Stimulated activated memory B cell treated with anti-CD40 and anti-IgM and Interleukin-4, amounts not matched to agents 10 μg/mL and 1 μg/mL and 100 μg/mL, for 72 hours (primary cell): ENCODE measurements around the gene CD8B2.
A peak's percentile ranks its signal among the peaks of the same experiment; 100 is the strongest.
"Not testable (repeated sequence)": the region's sequence is repeated elsewhere in the genome, so short reads cannot be mapped to it uniquely, and the experiment has no call there.

ENCODE experiments used
- ATAC-seq: fragments of 150-1000 bp; cut with Tn5 transposase; 2 replicates; pipeline ENCODE4 v1.10.0; 2021
- H3K27ac Mint-ChIP-seq: one replicate; pipeline ENCODE4 v1.8.0; 2022; ENCODE audit warnings: mild to moderate bottlenecking, mixed read lengths
- H3K27me3 Mint-ChIP-seq: one replicate; pipeline ENCODE4 v1.8.0; 2022; ENCODE audit warnings: mixed read lengths
- H3K36me3 Mint-ChIP-seq: one replicate; pipeline ENCODE4 v1.8.0; 2022; ENCODE audit warnings: mixed read lengths
- H3K4me1 Mint-ChIP-seq: one replicate; pipeline ENCODE4 v1.8.0; 2022; ENCODE audit warnings: mixed read lengths
- H3K4me3 Mint-ChIP-seq: one replicate; pipeline ENCODE4 v1.8.0; 2022; ENCODE audit warnings: mild to moderate bottlenecking, moderate library complexity, mixed read lengths
- H3K9me3 Mint-ChIP-seq: one replicate; pipeline ENCODE4 v1.8.0; 2022; ENCODE audit warnings: mixed read lengths

Gene CD8B2

GRCh38 chr2:106486551-106487385, at the start of gene CD8B2:
Gene CD8B2, plus strand, starts transcription at chr2:106487364. Its CDS starts 63 bp downstream, at chr2:106487427.
- not testable (repeated sequence) for H3K4me1 Mint-ChIP-seq

GRCh38 chr2:106461882-106462281, 25.3 kb upstream of the CD8B2 start:
- H3K27ac Mint-ChIP-seq, ATAC-seq, H3K4me1 Mint-ChIP-seq, H3K36me3 Mint-ChIP-seq, H3K9me3 Mint-ChIP-seq, H3K4me3 Mint-ChIP-seq, H3K27me3 Mint-ChIP-seq: not testable (repeated sequence)

More at GRCh38 chr2:106486551-106487385, at the start of gene CD8B2:
- H3K4me3 Mint-ChIP-seq, H3K9me3 Mint-ChIP-seq, H3K27me3 Mint-ChIP-seq, H3K36me3 Mint-ChIP-seq, H3K27ac Mint-ChIP-seq: not testable (repeated sequence)
- peak; percentile 3 for ATAC-seq

- not testable (repeated sequence) for H3K36me3 Mint-ChIP-seq, H3K4me3 Mint-ChIP-seq, ATAC-seq, H3K4me1 Mint-ChIP-seq, H3K9me3 Mint-ChIP-seq, H3K27me3 Mint-ChIP-seq, H3K27ac Mint-ChIP-seq
Observed at GRCh38 chr2:106467516-106467915, 19.6 kb upstream of the CD8B2 start.

GRCh38 chr2:106468107-106468506, 19.1 kb upstream of the CD8B2 start, which contains the start of gene RGPD3:
Gene RGPD3, minus strand, starts transcription at chr2:106468413. Its CDS starts 125 bp downstream, at chr2:106468288.
- H3K9me3 Mint-ChIP-seq, H3K36me3 Mint-ChIP-seq, H3K27ac Mint-ChIP-seq, H3K4me3 Mint-ChIP-seq, ATAC-seq, H3K27me3 Mint-ChIP-seq, H3K4me1 Mint-ChIP-seq: not testable (repeated sequence)

GRCh38 chr2:106470658-106471057, 16.5 kb upstream of the CD8B2 start:
- not testable (repeated sequence) for H3K4me3 Mint-ChIP-seq, ATAC-seq, H3K27ac Mint-ChIP-seq, H3K4me1 Mint-ChIP-seq, H3K9me3 Mint-ChIP-seq, H3K36me3 Mint-ChIP-seq, H3K27me3 Mint-ChIP-seq

- H3K36me3 Mint-ChIP-seq, ATAC-seq, H3K4me3 Mint-ChIP-seq, H3K9me3 Mint-ChIP-seq, H3K4me1 Mint-ChIP-seq, H3K27me3 Mint-ChIP-seq, H3K27ac Mint-ChIP-seq: not testable (repeated sequence)
Observed at GRCh38 chr2:106477647-106478046, 9.5 kb upstream of the CD8B2 start.

GRCh38 chr2:106479563-106479962, 7.6 kb upstream of the CD8B2 start:
- H3K27ac Mint-ChIP-seq, H3K4me3 Mint-ChIP-seq, H3K4me1 Mint-ChIP-seq, H3K27me3 Mint-ChIP-seq, H3K9me3 Mint-ChIP-seq, ATAC-seq, H3K36me3 Mint-ChIP-seq: not testable (repeated sequence)

GRCh38 chr2:106487386-106488191, 425 bp downstream of the CD8B2 start:
- not testable (repeated sequence) for H3K4me1 Mint-ChIP-seq, H3K36me3 Mint-ChIP-seq, H3K4me3 Mint-ChIP-seq, H3K27ac Mint-ChIP-seq, H3K9me3 Mint-ChIP-seq, H3K27me3 Mint-ChIP-seq, ATAC-seq

GRCh38 chr2:106489701-106490100, 2.5 kb downstream of the CD8B2 start:
- ATAC-seq, H3K4me1 Mint-ChIP-seq, H3K27me3 Mint-ChIP-seq, H3K4me3 Mint-ChIP-seq, H3K9me3 Mint-ChIP-seq, H3K27ac Mint-ChIP-seq, H3K36me3 Mint-ChIP-seq: not testable (repeated sequence)

- H3K36me3 Mint-ChIP-seq, ATAC-seq, H3K4me1 Mint-ChIP-seq: not testable (repeated sequence)
Observed at GRCh38 chr2:106492399-106492798, 5.2 kb downstream of the CD8B2 start.

GRCh38 chr2:106492913-106493312, 5.7 kb downstream of the CD8B2 start:
- not testable (repeated sequence) for H3K4me3 Mint-ChIP-seq, H3K36me3 Mint-ChIP-seq, H3K9me3 Mint-ChIP-seq, H3K4me1 Mint-ChIP-seq, ATAC-seq, H3K27me3 Mint-ChIP-seq, H3K27ac Mint-ChIP-seq

More at GRCh38 chr2:106492399-106492798, 5.2 kb downstream of the CD8B2 start:
- not testable (repeated sequence) for H3K27ac Mint-ChIP-seq, H3K4me3 Mint-ChIP-seq, H3K9me3 Mint-ChIP-seq, H3K27me3 Mint-ChIP-seq

- not testable (repeated sequence) for H3K9me3 Mint-ChIP-seq, H3K4me1 Mint-ChIP-seq, H3K27me3 Mint-ChIP-seq, H3K27ac Mint-ChIP-seq, ATAC-seq, H3K4me3 Mint-ChIP-seq, H3K36me3 Mint-ChIP-seq
Observed at GRCh38 chr2:106498549-106498948, 11.4 kb downstream of the CD8B2 start.

- not testable (repeated sequence) for H3K27me3 Mint-ChIP-seq, H3K36me3 Mint-ChIP-seq, H3K27ac Mint-ChIP-seq, H3K4me3 Mint-ChIP-seq, H3K9me3 Mint-ChIP-seq, H3K4me1 Mint-ChIP-seq, ATAC-seq
Observed at GRCh38 chr2:106500350-106500749, 13.2 kb downstream of the CD8B2 start.

GRCh38 chr2:106502351-106502750, 15.2 kb downstream of the CD8B2 start:
- not testable (repeated sequence) for ATAC-seq, H3K4me1 Mint-ChIP-seq, H3K27me3 Mint-ChIP-seq, H3K27ac Mint-ChIP-seq, H3K9me3 Mint-ChIP-seq, H3K36me3 Mint-ChIP-seq, H3K4me3 Mint-ChIP-seq

- H3K4me1 Mint-ChIP-seq, H3K27ac Mint-ChIP-seq, H3K36me3 Mint-ChIP-seq, H3K9me3 Mint-ChIP-seq, H3K4me3 Mint-ChIP-seq, H3K27me3 Mint-ChIP-seq: not testable (repeated sequence)
- peak; percentile 14 for ATAC-seq
Observed at GRCh38 chr2:106504192-106504591, 17.0 kb downstream of the CD8B2 start.

- not testable (repeated sequence) for H3K27ac Mint-ChIP-seq, H3K9me3 Mint-ChIP-seq, H3K27me3 Mint-ChIP-seq, H3K36me3 Mint-ChIP-seq, H3K4me3 Mint-ChIP-seq, H3K4me1 Mint-ChIP-seq
- peak; percentile 44 for ATAC-seq
Observed at GRCh38 chr2:106504787-106505186, 17.6 kb downstream of the CD8B2 start.
